Measurements from ENCODE around the gene LZTFL1. TPM values are rescaled to one million over a fixed set of nuclear protein-coding genes. Genes with fewer than 3 reads are reported as not detected.

Gene LZTFL1
- total RNA-seq, 4 donors from 2014 or later, result 13.8 to 44.5 (median 21.0) TPM

DNA sequence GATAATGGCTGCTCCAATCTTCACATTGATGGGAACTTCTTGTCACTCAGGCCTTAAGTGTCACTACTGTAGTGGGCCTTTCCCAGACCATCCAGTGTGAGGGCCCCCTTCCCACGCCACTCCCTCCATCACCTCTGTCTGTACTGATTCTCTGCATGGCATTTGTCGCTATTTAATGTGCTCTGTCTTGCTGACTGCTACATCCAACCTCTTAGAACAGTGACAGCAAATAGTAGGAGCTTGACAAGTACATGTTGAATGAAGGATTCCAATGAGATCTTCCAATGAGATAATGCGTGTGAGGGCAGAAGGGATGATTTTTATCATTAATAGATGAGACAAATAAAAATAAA, 38.8 kb upstream of the LZTFL1 start:
- TF ChIP-seq, protein P1, sequence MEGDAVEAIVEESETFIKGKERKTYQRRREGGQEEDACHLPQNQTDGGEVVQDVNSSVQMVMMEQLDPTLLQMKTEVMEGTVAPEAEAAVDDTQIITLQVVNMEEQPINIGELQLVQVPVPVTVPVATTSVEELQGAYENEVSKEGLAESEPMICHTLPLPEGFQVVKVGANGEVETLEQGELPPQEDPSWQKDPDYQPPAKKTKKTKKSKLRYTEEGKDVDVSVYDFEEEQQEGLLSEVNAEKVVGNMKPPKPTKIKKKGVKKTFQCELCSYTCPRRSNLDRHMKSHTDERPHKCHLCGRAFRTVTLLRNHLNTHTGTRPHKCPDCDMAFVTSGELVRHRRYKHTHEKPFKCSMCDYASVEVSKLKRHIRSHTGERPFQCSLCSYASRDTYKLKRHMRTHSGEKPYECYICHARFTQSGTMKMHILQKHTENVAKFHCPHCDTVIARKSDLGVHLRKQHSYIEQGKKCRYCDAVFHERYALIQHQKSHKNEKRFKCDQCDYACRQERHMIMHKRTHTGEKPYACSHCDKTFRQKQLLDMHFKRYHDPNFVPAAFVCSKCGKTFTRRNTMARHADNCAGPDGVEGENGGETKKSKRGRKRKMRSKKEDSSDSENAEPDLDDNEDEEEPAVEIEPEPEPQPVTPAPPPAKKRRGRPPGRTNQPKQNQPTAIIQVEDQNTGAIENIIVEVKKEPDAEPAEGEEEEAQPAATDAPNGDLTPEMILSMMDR (IDR thresholded peaks at IDR 0.05), result no peak
- no peak for TF ChIP-seq POLR2A (IDR thresholded peaks at IDR 0.05)
- no peaks in the 10 kb centered on the region for H3K9me3 ChIP-seq

DNA sequence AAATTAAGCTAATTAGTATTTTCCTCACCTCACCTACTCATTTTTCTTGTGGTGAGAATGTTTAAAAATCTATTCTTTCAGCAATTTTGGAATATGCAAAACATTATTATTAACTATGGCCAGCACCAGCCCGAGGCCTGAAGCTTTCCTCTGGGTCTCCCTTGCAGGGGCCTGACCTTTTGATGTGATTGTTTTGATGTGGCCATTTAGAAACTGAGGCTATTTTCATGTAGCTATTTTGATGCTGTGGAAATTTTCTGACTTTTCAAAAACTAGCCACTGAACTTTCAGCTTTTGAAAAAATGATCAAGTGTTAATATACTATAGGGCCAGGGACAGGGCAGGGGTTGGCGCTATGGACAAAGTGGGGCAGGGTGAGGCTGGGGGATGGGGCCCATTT, 36.2 kb upstream of the LZTFL1 start:
- intact Hi-C loops (cut with DNase I; ENCODE audit: low total_unique reads), result no loop called here
- Histone ChIP-seq H3K27me3 (no peaks in the 10 kb centered on the region), H3K27ac (no peak overlapping the region), H3K36me3 (no peaks in the 10 kb centered on the region), H3K4me3 (no peak overlapping the region), H3K4me1 (no peaks in the 10 kb centered on the region), H3K9me3 (peaks cover 0 to 3% of the 10 kb centered on the region in 2 donors)
- TF ChIP-seq, protein P1 (IDR thresholded peaks at IDR 0.05), result no peak
- no peak for TF ChIP-seq POLR2A (IDR thresholded peaks at IDR 0.05)
- DNase-seq, result no peak

More for the DNA sequence above, 38.8 kb upstream of the LZTFL1 start:
- no peak for DNase-seq
- Histone ChIP-seq H3K4me3 (no peak overlapping the region), H3K36me3 (no peaks in the 10 kb centered on the region), H3K27me3 (no peaks in the 10 kb centered on the region), H3K27ac (no peak overlapping the region), H3K4me1 (no peaks in the 10 kb centered on the region)
- intact Hi-C loops (cut with DNase I; ENCODE audit: low total_unique reads), result no loop called here

DNA sequence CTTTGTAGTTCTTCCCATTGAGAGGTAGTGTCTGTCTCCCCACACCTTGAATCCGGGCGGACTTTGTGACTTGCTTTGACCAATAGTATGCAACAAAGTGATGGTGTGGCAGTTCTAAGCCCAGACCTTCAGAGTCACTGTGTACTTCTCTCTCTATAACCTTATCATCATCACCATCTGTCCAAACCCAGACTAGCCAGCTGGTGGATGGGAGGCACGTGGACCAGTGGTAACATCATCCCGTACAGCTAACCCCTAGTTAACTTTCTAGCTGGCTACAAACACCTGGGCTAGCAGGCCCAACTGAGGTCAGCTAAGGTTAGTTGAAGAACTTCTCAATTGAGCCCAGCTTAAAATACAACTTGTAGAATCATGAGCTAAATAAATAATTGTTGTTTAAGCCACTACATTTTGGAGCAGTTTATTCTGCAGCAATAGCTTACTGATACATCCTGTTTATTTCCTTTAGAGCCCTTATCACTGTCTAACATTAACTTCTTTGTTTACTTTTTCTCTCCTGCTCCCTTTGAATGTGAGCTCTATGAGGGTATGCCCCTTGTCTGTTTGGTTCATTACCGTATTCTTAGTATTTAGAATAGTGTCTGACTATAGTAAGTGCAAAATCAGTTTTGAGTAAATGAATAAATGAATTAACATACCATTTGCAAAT, 32.9 kb upstream of the LZTFL1 start:
- intact Hi-C loops (cut with DNase I; ENCODE audit: low total_unique reads), result no loop called here

DNA sequence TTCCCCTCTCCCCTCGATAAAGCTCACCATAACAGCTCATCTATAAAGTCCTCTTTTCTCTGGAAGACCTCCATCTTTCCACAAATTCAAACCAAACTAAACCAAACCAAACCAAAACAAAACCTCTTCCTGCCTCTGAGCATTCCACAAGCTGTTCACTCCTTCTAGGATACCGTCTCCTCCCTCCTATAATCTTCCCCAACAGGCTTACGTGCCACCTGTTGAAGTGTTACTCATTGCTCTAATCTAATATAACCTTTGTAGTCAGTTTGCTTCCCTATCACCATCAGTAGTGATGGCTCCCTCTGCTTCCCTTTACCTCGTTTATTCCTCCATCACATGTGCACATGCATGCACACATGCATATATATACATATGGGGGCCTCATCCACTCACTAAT, 31.7 kb upstream of the LZTFL1 start:
- Histone ChIP-seq H3K36me3 (no peaks in the 10 kb centered on the region), H3K9me3 (peaks cover 0 to 3% of the 10 kb centered on the region in 2 donors), H3K4me3 (no peak overlapping the region), H3K4me1 (no peaks in the 10 kb centered on the region), H3K27ac (no peak overlapping the region), H3K27me3 (no peaks in the 10 kb centered on the region)
- TF ChIP-seq, protein P1 (IDR thresholded peaks at IDR 0.05), result no peak
- TF ChIP-seq POLR2A (IDR thresholded peaks at IDR 0.05), result no peak
- intact Hi-C loops (cut with DNase I; ENCODE audit: low total_unique reads), result no loop called here
- no peak for DNase-seq

More for the DNA sequence above, 32.9 kb upstream of the LZTFL1 start:
- H3K4me3 ChIP-seq, result no peak overlapping the region
- H3K4me1 ChIP-seq, result no peaks in the 10 kb centered on the region
- TF ChIP-seq, protein P1 (IDR thresholded peaks at IDR 0.05), result no peak
- no peak for TF ChIP-seq POLR2A (IDR thresholded peaks at IDR 0.05)
- no peaks in the 10 kb centered on the region for H3K27me3 ChIP-seq
- no peak for DNase-seq
- no peak overlapping the region for H3K27ac ChIP-seq
- no peaks in the 10 kb centered on the region for H3K36me3 ChIP-seq
- H3K9me3 ChIP-seq, result peaks cover 0 to 3% of the 10 kb centered on the region in 2 donors

DNA sequence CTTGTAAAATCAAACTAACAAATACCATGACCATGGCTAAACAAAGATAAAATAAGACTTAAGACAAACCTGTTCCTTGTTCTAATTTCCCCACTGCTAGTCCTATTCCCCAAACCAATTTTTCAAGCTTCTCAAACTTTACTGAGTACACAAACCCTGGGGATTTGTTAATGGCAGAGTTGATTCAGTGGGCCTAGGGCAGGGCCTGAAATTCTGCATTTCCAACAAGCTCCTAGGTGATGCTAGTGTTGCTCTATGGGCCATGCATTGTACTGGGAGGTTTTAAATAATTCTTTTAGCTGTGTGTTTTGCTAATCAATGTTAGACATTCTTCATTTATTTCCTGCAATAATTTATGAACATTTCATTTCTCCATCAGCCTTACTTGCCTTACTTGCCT, 31.1 kb upstream of the LZTFL1 start:
- DNase-seq, result no peak
- peaks cover 0 to 3% of the 10 kb centered on the region in 2 donors for H3K9me3 ChIP-seq
- no peak overlapping the region for H3K4me3 ChIP-seq
- no peaks in the 10 kb centered on the region for H3K27me3 ChIP-seq
- intact Hi-C loops (cut with DNase I; ENCODE audit: low total_unique reads), result no loop called here
- H3K27ac ChIP-seq, result no peak overlapping the region
- TF ChIP-seq POLR2A (IDR thresholded peaks at IDR 0.05), result no peak
- TF ChIP-seq, protein P1 (IDR thresholded peaks at IDR 0.05), result no peak
- no peaks in the 10 kb centered on the region for H3K36me3 ChIP-seq
- no peaks in the 10 kb centered on the region for H3K4me1 ChIP-seq
